DMS114 treated with DMSO at 0.1 percent for 48 hours (cell line): ENCODE results near the gene NPY1R.

Experiments used
- DNase-seq: peaks from one replicate; lab custom pipeline; 2025; ENCODE audit not compliant: unreplicated experiment; lab: John Stamatoyannopoulos, UW

Gene NPY1R

DNA sequence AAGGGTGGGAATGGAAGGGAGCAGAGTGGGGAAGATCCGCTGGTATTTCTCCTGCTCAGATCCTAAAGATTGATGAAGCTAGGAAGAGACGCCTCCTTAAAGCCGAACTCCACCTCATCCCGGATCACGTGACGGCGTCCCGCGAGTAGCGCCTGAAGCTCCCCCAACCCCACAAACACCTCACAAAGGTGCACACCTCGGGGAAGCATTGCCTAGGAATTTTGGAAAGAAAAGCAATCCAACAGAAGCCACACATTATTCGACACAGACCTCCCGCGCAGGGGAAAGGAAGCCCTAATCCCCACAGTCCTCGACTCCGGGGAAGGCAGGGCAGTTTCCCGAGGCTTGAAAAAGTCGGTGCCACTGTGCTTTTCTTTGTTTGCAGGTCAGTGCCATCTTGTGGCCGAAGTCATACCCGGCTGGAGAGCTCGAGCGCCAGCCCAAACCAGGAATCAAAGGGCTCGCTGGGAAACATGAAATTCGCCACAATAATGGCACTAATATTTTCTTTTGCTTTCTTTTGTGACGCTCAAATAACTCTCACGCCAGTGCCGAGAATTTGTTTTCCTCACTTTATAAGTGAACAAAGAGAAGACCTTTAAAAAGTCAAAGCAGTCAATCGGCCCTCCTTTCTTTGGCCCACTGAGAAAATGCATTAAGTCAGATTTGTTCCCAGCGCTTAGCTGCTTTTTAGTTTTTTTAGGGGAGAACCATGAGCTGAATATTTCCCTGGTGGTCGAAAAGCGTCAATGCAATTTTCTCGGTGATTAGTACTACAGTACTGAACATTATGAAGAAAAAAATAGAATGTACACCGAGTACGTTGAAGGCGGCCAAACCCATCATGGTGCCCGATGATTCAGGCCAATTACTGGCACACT, at the start of gene NPY1R:
Gene NPY1R, minus strand, starts transcription at position 71 of the 881 bp plus-strand sequence. CDS start 6,042 bp downstream, outside the sequence.
- DNase-seq = peak; percentile 41

DNA sequence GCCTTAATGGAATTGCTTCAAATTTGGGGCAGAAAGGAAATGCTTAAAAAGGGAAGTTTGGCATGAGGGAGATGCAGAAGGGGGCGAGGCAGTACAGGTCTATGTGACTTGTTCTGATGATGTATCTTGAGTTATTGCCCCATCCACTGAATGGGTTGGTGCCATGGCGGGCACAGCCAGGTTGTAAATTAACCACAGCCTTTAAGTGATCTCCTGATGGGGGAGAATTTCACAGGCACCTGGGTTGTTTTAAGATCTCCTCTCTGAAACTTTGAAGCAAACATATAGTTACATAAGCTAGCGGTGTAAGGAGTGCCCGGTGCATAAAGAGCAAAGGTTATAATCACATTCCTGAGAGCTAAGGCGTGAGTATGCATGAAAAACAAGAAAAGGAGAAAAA, 48.3 kb upstream of the NPY1R start:
- no peak for DNase-seq

DNA sequence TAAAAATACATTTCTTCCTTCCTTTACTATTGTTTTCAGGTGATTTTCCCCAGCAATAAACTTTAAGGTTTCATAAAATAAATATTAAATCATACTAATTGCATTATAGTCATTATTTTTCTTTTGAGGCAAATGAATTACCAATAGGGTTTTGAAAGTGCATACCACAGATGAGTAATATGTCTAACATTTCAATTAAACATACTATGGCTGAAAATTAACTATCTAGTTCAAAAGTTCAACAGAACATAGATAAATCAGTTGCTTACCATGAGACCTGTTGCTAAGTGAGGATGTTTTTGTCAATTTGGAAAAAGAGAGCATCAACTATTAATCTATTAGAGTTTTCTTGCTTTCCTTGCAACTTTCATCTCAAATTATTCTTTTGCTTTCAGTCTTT, 46.3 kb upstream of the NPY1R start:
- DNase-seq = no peak

DNA sequence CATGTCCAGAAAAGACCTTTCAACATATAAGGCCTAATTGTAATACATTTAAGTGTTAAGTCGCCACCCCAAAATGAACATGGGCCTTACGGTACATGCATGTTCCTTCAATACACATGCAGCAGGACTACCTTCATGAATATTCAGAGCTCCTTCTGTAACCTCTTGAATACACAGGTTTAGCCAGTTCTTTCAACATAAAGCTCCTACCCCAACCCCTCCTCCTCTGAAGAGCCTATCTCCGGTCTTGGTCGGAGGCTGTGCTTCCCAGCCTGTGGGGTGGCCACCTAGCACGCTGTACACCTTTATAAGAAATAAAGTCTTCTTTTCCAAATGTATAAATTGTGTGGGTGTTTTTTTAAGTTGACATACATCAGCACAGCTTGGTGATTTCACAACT, 39.6 kb upstream of the NPY1R start:
- DNase-seq = no peak

DNA sequence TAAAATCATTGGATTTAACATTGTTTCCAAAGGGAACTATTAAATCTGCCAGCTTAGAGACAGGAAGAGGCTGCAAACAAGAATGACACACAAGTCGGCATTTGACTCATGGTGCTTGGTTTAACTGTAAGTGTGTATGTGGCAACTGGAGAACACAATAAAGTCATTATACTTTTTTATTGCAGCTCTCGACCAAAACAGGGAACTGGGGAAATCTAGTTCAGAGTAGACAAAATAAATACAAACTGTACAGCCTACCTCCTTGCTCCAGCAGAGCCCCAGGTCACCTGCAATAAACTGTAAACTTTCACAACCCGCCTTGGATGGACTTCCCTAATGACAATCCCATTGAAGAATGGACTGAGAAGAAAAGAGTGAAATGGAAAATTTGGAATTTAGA, 35.3 kb upstream of the NPY1R start:
- DNase-seq = no peak

DNA sequence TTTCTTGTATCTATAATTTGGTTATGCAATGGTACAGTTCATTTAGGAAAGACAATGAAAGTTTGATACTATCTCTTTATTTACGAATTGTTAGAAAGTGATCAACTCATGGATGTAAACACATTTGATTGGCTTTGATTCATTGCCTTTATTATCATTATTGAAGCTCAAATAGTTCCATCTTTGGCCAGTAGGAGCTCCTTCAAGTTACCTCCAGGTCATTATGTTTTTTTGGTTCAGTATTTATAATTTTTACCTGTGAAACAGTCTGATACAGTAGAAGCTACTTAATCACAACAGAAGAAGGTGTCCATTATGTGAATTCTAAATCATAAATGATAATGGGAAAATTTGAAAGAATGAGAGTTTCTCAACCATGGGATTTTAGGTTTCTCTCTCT, 23.7 kb upstream of the NPY1R start:
- DNase-seq = no peak

DNA sequence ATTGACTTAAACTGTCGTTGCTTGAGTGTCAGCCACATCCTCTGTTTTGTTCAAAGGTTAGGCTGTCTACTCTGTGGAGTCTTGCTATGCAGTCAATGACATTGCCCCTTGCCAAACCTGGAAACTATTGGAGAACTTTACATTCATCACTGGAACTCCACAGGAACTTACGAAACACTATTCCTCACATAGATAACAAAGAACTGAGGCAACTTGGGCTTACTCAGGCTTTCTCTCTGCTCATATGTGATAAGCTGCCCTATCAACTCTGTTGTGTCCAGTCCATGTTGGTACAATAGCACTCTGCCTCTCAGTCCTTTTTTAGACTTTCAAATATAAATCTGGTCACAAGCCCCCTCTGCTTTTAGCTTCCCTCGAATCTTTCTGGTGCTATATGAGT, 20.7 kb upstream of the NPY1R start:
- DNase-seq = no peak

DNA sequence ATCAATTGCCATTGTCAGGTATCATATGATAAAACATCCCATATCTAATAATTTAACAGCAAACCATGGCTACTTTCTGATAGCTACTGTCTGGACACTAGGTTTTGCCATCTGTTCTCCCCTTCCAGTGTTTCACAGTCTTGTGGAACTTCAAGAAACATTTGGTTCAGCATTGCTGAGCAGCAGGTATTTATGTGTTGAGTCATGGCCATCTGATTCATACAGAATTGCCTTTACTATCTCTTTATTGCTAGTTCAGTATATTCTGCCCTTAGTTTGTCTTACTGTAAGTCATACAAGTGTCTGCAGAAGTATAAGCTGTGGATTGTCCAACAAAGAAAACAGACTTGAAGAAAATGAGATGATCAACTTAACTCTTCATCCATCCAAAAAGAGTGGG, 18.3 kb upstream of the NPY1R start:
- DNase-seq = no peak

DNA sequence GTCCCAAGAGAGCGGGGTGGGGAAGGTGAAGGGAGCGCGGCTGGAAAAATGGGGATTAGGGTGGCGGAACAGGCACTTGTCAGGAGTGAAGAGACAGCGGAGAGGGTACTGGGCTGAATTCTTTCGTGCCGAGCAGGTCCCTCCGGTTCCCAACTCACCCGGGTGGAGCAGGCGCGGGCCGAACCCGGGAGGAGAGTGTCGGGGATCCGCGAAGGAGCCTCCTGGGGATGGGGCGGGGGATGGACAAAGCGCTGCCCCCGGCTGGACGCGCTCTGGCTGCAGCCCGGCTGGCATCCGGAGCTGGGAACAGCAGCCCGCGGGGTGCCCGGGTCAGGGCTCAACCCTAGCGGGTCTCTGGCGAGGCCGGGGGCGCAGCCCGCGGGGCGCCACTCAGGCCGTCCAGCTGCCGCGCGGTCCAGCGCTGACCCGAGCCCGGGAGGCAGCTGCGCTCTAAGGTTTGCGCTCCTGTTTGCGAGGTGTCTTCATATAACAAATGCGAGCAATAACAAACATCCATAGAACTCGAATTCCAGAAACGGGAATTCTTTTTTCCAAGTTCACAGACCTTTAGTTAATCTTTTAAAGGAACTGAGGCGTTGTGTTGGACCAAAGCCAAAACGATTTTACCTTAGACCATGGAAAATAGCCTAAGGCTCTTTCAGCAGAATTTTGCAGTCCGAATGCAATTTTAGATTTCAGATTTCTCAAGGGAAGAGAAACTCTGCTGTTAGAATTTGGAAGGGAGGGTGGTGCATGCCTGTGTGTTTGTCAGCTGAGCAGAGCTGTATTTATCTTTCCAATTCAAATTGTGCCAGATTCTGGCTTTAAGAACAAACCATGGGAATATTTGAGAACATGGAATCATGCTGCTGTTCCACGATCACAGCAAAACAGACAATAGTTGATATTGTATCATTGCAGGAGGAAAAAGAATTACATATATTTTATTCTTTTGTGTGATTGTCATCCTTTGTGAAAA, 12.0 kb upstream of the NPY1R start:
- DNase-seq = no peak

DNA sequence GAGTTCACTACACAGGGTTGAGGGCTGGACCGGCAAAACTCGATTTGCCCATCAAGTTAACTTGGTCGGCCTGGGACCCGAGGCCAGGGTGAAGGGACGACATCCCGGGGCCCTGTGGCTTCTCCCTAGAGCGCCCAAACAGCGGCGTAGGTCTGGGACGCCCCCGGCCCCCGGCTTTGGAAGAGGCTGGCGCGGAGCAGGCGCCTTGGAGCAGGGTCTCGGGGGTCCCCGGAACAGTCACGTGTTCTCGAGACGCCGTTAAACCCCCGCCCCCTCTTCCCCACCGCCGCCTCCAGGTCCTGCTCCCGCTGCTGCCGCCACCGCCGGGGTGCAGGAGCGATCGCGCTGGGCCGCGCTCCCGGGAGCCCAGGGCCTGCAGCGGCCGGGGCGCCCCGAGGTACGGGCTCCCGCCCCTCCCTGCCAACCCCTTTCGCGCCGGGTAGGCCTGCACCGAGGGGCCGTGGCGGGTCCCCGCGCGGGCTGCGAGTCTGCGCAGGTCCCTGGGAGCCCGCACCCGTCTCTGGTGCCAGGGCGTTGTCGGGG, 11.3 kb upstream of the NPY1R start, which contains the start of gene NPY5R:
Gene NPY5R, plus strand, starts transcription at position 289 of the 543 bp plus-strand sequence. CDS start 6,382 bp downstream, outside the sequence.
- no peak for DNase-seq

DNA sequence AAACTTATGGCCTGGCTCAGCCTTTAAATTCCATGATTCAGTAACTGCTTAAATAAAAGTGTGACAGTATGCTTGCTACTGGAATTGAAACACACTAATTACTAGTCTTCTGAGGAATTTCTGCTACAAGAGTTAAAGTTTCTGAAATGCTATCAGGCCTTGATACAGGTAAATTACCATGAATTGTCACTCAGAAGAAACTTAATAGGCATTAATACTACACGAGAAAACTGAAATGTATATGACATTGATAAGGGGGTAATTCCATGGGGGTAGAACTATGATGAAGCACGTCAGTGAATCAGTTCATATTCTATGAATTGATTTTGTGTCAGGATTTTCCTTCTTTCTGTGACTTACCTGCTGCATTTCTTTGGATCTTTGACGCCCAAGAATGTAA, 3.0 kb upstream of the NPY1R start:
- no peak for DNase-seq

DNA sequence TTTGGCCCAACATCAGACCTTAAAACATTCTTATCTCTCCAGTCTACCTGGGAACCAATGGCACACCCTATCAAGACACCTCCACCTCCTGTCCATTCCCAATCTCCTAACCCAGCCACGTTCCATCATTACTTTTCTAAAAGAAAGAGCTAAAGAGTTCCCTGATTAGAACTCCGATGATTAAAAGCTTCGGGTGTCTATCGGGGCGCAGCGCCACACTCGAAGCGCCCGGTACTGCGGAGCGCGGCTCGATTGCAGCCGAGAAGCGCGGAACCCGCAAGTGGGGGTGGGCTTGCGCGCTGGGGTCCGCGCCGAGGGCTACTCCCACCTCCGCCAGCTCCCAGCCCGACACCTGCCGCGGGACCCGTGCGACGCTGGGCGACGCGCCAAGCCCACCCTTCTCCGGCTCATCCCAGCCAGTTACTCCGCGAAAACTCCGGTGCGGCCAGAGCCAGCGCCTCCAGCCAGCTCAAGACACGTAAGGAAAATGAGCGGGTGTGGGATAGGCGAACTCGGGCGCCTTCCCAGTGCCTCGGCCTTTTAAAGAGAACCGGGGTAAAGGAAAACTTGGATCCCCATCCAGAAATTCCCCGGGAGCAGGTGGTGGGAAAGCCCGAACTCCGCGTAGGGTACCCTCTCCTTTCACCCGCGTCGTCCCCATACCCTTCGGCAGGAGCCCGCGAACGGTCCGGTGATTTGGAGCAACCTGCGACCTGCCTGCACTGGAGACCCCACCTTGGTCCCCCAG, 593 bp downstream of the NPY1R start:
- DNase-seq = no peak

DNA sequence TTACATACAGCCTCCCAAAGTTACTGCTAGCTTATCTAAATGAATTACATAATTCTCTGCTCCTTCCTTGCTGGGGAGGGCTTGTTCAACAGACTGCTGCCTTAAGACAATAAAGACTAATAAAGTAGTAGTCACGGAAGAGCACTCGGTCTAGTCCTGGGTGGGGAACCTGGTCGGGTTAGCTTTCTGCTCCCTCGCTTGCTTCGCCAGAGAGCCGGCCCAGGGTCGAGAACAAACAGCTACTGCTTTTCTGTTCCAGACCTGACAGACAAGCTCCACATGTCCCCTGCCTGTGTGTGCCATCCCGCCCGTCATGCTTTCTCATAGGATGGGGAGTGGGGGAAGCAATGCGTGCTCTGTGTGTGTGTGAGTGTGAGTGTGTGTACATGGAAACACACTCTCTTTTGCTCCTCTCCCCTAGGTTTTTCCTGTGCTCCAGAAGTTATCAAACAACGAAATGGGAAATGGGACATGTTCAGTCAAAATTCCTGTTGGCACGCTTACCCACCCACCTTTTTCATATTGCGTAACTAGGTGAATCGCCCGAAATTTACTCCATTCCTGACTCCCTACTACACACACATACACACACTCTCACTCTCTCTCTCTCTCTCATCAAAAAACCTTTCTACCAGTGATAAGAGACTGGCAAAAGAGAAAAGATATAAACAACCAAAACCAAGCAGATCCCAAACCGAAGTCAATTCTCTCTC, 1.3 kb downstream of the NPY1R start:
- no peak for DNase-seq

DNA sequence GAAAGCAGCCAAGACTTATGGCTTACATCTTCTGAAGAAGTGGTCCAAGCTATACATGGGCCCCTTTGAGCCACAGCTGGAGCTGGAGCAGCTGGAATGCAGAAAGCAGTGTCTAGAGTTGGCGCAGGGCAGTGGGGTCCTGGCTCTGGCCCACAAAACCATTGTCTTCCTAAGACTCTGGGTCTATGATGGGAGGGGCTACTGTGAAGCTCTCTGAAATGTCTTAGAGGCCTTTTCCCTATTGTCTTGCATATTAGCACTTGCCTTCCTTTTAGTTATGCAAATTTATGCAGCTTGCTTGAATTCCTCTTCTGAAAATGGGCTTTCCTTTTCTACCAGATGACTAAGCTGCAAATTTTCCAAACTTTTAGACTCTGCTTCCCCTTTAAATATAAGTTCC, 15.3 kb downstream of the NPY1R start:
- DNase-seq = no peak

DNA sequence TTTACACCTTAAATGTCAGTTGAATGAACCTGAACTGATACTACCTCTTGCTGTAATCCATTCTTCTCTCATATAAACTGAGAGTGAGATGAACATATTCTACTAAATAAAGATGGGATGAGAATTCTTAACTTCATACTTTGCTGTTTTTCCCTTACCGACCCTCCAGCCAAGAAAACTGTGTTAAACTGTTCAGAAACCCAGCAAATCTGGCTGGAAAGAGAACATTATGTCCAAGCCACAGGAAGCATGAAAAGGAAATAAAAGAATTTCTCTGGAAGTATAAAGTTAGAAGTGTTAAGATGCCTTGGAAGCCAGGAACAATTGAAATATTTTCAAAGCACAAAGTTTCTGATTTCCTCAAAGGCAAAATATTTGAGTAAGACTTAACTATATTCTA, 22.9 kb downstream of the NPY1R start:
- DNase-seq = no peak

DNA sequence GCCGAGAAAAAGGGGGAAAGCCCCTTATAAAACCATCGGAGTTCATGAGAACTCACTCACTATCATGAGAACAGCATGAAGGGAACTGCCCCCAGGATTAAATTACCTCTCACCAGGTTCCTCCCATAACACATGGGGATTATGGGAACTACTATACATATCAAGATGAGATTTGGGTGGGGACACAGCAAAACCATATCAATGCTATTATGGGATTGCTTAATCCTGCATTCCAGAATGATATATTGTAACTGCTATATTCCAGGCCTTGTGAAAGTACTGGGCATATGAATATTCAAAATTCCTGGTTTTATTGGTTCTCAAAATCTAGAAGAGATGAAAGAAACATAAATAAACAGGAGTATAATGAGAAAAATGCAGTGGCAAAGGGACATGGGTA, 29.3 kb downstream of the NPY1R start:
- DNase-seq = no peak

DNA sequence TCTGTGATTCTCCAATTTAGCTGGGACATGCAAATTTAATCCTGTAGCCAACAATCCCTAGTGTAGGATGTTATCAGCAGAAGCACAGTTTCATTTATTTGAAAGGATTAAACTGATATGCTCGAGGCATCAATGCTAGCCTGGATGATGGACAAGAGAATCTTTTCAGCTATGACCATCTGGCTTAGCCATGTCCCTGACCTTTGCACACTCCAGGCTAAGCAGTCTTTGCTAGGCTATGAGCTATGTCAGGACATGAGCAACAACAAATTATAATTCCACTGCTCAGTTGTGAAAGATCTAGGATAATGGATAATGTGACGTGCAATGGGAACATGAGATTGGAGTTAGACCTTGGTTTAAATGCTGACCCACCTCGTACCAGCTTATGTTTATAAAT, 32.0 kb downstream of the NPY1R start:
- no peak for DNase-seq

DNA sequence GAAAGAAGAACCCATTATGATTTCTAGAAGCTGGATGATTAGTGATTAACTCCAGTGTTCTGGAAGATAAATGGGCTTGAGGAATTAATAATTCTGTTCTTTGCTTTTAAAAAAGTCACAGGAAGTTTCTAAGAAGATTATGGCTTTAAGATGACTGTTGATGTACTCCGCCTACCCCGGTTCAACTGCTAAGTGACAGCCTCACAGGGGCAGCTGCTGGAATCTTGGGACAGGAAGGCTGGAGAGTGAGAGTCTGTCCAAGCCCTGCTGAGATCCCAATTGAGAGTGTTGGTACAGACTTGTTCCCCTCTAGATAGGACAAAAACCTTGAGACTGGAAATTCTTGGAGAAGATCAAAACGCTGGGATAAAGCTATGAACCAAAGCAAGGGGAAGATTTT, 37.3 kb downstream of the NPY1R start:
- no peak for DNase-seq

DNA sequence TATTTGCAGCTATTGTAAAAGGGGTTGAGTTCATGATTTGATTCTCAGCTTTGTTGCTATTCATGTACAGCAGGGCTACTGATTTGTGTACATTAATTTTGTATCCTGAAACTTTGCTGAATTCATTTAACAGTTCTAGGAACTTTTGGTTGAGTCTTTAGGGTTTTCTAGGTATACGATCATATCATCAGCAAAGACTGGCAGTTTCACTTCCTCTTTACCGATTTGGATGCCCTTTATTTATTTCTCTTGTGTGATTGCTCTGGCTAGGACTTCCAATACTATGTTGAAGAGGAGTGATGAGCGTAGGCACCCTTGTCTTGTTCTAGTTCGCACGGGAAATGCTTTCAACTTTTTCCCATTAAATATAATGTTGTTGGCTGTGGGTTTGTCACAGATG, 48.1 kb downstream of the NPY1R start:
- no peak for DNase-seq
